Panc1 (cell line): ENCODE data around the gene RPL19. TPM values are rescaled to one million over a fixed set of nuclear protein-coding genes. Genes with fewer than 3 reads are reported as not detected.

Source experiments
- ATAC-seq: fragments of 200-7000 bp; cut with Tn5 transposase; 2 replicates; pipeline ENCODE4 v1.9.1; 2020; ENCODE audit warnings: mild to moderate bottlenecking, moderate library complexity
- BruUV-seq: library from RNA; stranded (reverse); fragments of 400-500 nt; replicated peaks from 2 replicates; lab custom pipeline; 2021; lab: Mats Ljungman, UMichigan
- CTCF ChIA-PET: fragments of 300-600 bp; sonication (Branson Sonifier 250); formaldehyde crosslinking; loops from one replicate; lab custom pipeline; 2022; ENCODE audit warnings: antibody characterized with exemption; lab: Charles Lee
- POLR2A ChIA-PET: fragments of 300-600 bp; sonication (Branson Sonifier 250); formaldehyde crosslinking; loops from one replicate; lab custom pipeline; 2022; ENCODE audit warnings: antibody characterized with exemption; lab: Charles Lee
- DNase-seq: peaks from one replicate; pipeline ENCODE4 v3.0.0-alpha.2; 2010; ENCODE audit warnings: low read depth, low spot score
- H3K27ac ChIP-seq: 2 replicates; pipeline ENCODE4 v1.5.1; 2011; ENCODE audit warnings: mild to moderate bottlenecking, low read length, inconsistent platforms
- H3K27me3 ChIP-seq: fragments of 200-500 bp; sonication (Bioruptor generic); 2 replicates; pipeline ENCODE4 v1.6.0; 2014; ENCODE audit warnings: low read length, inconsistent platforms; ENCODE audit not compliant: control insufficient read depth, insufficient read depth
- H3K36me3 ChIP-seq: fragments of 200-500 bp; sonication (Bioruptor generic); 2 replicates; pipeline ENCODE4 v1.5.1; 2014; ENCODE audit warnings: inconsistent platforms, mild to moderate bottlenecking, low read length, moderate library complexity; ENCODE audit not compliant: control insufficient read depth, insufficient read depth
- H3K4me1 ChIP-seq: 2 replicates; pipeline ENCODE4 v1.5.1; 2011; ENCODE audit warnings: inconsistent platforms, mild to moderate bottlenecking, low read length, moderate library complexity; ENCODE audit not compliant: control insufficient read depth, insufficient read depth
- H3K4me3 ChIP-seq, 2 experiments: 2 replicates each; pipeline ENCODE4 v1.5.1; 2011 to 2012; ENCODE audit warnings: low read depth in 2 of 2, low read length in 2 of 2, mild to moderate bottlenecking in 2 of 2, inconsistent platforms in 1 of 2, moderate library complexity in 1 of 2
- H3K9me3 ChIP-seq: fragments of 200-500 bp; sonication (Bioruptor generic); 2 replicates; pipeline ENCODE4 v1.5.1; 2014; ENCODE audit warnings: low read depth, mild to moderate bottlenecking, inconsistent platforms, low read length, moderate library complexity; ENCODE audit not compliant: control insufficient read depth, insufficient read depth
- CTCF ChIP-seq: fragments of 450-650 bp; IDR thresholded peaks from 2 replicates; pipeline ENCODE4 v1.5.1; 2017; ENCODE audit warnings: mild to moderate bottlenecking
- POLR2AphosphoS5 ChIP-seq: IDR thresholded peaks from 2 replicates; pipeline ENCODE4 v1.6.1; 2012; ENCODE audit warnings: mild to moderate bottlenecking, low read depth, low read length, moderate library complexity
- REST ChIP-seq, 2 experiments: IDR thresholded peaks; 2 replicates each; pipeline ENCODE4 v1.6.1; 2011 to 2012; ENCODE audit warnings: low read depth in 2 of 2, control low read depth in 1 of 2, low read length in 1 of 2, mild to moderate bottlenecking in 1 of 2, moderate library complexity in 1 of 2; ENCODE audit not compliant: insufficient read depth in 1 of 2
- SIN3A ChIP-seq: IDR thresholded peaks from 2 replicates; pipeline ENCODE4 v1.6.1; 2012; ENCODE audit warnings: low read depth, mild to moderate bottlenecking, low read length, moderate library complexity, borderline replicate concordance; ENCODE audit not compliant: insufficient read depth
- TCF7L2 ChIP-seq: IDR thresholded peaks from 2 replicates; pipeline ENCODE4 v1.6.1; 2011; ENCODE audit warnings: mild to moderate bottlenecking, low read depth, low read length, inconsistent platforms
- in situ Hi-C: cut with HindIII; loops from 2 replicates; pipeline ENCODE4 v1.10.0; 2016; ENCODE audit warnings: low sequenced_read_pairs, low pct_unique_long_range_greater_than_20kb
- intact Hi-C: fragments of 100-400 bp; cut with micrococcal nuclease; formaldehyde crosslinking; loops from one replicate; pipeline ENCODE4 v1.10.0; 2022; ENCODE audit not compliant: unreplicated experiment
- total RNA-seq: library from RNA; stranded (reverse); gene quantifications from one replicate; pipeline ENCODE4 v1.2.1, GENCODE V29; 2021; ENCODE audit not compliant: unreplicated experiment

Gene RPL19
- total RNA-seq, 1 experiment from 2014 or later: 971 TPM

GRCh38 chr17:39174920-39175694, 25.0 kb upstream of the RPL19 start:
- peak; percentile 62; the same call in 1 of the 2 replicates for ATAC-seq
- Histone ChIP-seq H3K4me1 (peaks cover 3% of the 10 kb centered on the region; the same call in 1 of the 2 replicates), H3K36me3 (no peaks in the 10 kb centered on the region), H3K27ac (no peak overlapping the region), H3K4me3 (no peak overlapping the region), H3K9me3 (no peaks in the 10 kb centered on the region), H3K27me3 (no peaks in the 10 kb centered on the region)
- BruUV-seq: no TSS peak
- intact Hi-C loops: no loop called here
- DNase-seq: no peak
- POLR2A ChIA-PET: no interaction called here
- TF ChIP-seq SIN3A (no peak), CTCF (peak; percentile 80)
- in situ Hi-C loops: no loop called here
- CTCF ChIA-PET: interaction anchor here (0.5 to 2.2 kb wide), 11 partner anchors 8 to 786 kb away, joined by 3 to 17 read pairs (median 5); no protein-coding TSS in a partner anchor

DNA sequence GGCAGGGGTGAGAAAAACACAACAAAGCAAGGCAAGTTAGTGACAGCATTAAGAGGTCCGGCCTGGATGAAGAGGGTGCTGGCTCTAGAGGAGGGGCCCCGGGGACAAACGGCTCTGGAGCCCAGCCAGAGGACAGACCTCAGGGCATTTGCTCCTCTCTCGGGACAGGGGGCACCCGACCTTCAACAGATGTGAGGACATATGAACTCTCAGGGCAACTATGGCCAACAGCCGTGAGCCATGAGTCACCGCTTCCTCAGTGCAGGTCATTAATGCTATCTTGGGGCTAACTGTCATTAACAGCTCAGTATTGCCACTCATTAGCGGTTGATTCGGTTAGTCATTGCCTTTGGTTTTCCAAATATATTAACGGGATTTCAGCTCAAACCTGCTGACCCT, 24.4 kb upstream of the RPL19 start:
- H3K9me3 ChIP-seq: no peaks in the 10 kb centered on the region
- no peaks in the 10 kb centered on the region for H3K27me3 ChIP-seq
- ChIA-PET CTCF (interaction anchor here (0.7 to 2.2 kb wide), 4 partner anchors 11 to 786 kb away, joined by 5 to 17 read pairs (median 6); no protein-coding TSS in a partner anchor), POLR2A (no interaction called here)
- no TSS peak for BruUV-seq
- DNase-seq (no peak), ATAC-seq (0 out of 2 replicates have a peak, but pooled peaks have one; percentile 26)
- H3K4me3 ChIP-seq: no peak overlapping the region
- peaks cover 3% of the 10 kb centered on the region; the same call in 1 of the 2 replicates for H3K4me1 ChIP-seq
- in situ Hi-C loops (no loop called here), intact Hi-C loops (no loop called here)
- no peaks in the 10 kb centered on the region for H3K36me3 ChIP-seq
- no peak overlapping the region for H3K27ac ChIP-seq
- TF ChIP-seq REST (IDR thresholded peaks at IDR 0.05; ENCODE audit: insufficient read depth in 1 of 2, low read depth in 2 of 2, low read length in 1 of 2): no peak
- no peak for TF ChIP-seq TCF7L2
- TF ChIP-seq POLR2AphosphoS5: no peak
- TF ChIP-seq CTCF: no peak
- TF ChIP-seq SIN3A: no peak
